ENCODE data around the gene COL19A1.
"Not testable (repeated sequence)": the region's sequence is repeated elsewhere in the genome, so short reads cannot be mapped to it uniquely, and the experiment has no call there.

COL19A1 gene

GRCh38 chr6:69973763-69974162, 107.4 kb downstream of the COL19A1 start:
- DNase-seq: no peak

DNA sequence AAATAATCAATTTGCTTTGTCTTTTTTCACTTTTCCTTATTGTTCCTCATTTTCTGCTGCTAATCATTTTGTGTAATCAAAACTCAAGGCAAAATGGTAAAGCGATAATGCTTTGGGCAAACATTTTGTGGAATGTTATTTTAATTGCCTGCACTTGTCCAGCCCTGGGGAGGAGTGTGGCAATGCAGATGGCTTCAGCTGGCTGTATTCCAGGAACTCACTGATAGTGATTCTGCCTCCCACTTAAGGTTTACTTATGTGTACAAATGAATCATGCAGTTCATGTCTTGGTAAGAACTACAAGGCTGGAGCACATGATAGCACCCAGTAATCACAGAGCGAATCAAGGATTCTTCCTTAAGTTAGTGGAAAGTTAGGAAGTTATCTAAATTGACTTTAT, 107.8 kb downstream of the COL19A1 start:
- DNase-seq: no peak

DNA sequence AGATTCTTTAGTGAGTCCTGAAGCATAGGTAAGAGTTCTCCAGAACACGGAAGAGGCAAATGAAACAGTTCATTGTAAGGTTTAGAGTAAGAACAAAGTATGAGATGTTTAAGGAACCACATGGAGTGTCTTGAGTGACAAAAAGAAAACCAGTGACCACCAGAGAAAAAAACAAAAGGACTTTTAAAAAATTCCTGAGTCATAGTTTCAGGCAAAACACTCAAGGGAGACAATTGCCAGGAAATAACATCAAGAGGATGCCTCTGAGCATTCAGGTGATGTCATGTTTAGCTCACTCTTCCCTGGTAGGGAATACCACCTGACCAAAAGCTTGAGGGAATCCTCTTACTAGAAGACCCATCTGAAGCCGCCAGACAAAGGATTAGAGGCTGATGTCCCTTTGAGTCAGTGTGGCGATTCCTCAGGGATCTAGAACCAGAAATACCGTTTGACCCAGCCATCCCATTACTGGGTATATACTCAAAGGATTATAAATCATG, 110.3 kb downstream of the COL19A1 start:
- DNase-seq: no peak

- DNase-seq: no peak
Measured at GRCh38 chr6:69980624-69981023, 114.3 kb downstream of the COL19A1 start.

GRCh38 chr6:69984506-69984905, 118.2 kb downstream of the COL19A1 start:
- DNase-seq: no peak

GRCh38 chr6:69985180-69985579, 118.8 kb downstream of the COL19A1 start:
- no peak for DNase-seq

DNA sequence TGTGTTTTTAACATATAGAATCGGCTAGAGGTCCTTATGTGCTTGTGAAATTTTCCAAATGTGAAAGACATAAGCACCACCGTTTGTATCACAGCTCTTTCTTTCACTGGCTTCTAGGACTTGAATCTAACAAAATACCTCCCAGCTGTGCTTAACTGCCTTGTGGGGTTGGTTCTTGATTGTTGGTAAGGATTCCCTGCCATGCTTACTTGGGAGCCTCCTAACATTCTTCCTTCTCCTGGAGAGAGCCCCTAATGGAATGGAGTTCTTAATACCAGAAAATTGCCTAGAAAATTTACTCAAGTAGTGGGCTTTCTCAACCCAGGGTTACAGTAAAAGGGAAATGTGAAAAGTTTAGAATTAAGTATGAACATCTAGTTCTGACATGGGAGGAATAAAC, 121.2 kb downstream of the COL19A1 start:
- DNase-seq: no peak

DNA sequence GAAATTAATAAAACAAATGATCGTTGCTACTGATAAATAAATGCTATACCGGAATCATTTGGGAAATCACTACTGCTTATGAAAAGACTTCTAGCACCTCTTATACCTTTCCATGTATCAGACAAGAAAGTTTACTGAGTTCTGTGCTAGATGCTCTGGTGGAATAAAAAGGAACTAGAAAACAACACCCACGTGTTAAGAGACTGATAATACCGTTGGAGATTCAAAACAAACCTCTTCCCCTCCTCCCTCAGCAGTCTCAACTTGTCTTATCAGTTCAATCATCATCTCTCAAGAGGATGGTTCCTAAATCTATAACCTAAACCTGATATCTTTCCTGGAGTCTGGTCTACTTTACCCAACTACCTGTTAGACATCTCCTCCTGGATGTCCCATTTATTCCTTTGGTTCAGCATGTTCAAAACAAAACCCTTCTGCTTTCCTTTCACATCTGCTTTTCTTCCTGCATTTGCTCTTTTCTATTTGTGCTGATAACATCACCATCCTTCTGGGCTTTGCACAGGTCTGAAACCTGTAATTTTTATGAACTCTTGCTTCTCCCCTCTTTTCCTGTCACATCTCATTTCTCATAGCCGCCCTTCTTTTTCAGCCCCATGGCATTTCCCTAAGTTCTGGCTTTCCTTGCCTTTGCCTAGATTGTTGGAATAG, 122.2 kb downstream of the COL19A1 start:
- DNase-seq: no peak

GRCh38 chr6:69994251-69994650, 127.9 kb downstream of the COL19A1 start:
- DNase-seq: no peak

GRCh38 chr6:70008189-70008588, 141.8 kb downstream of the COL19A1 start:
- no peak for DNase-seq

GRCh38 chr6:70010339-70010738, 144.0 kb downstream of the COL19A1 start:
- DNase-seq: not testable (repeated sequence)

- DNase-seq: not testable (repeated sequence)
Measured at GRCh38 chr6:70023201-70023600, 156.8 kb downstream of the COL19A1 start.

DNA sequence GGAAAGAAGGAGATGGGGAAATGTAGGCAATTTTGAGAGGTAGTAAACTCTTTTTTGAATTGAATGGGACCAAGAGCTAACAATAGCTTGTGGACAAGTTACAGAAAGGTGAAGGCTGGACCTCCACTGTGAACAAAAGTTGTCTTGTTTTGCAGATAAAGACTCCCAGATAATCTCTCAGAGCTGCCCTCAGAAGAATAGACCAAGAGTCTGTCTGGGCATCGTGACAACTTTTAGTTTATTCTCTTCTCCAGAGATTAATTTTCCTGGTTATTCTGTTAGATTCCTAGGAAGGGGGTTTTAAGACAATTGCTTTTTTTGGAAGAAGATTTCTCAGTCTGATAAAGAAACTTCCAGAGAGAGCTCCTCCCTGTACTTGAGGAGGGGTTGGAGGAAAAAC, 161.9 kb downstream of the COL19A1 start:
- no peak for DNase-seq

- no peak for DNase-seq
Measured at GRCh38 chr6:70028926-70029325, 162.6 kb downstream of the COL19A1 start.

GRCh38 chr6:70033781-70034180, 167.4 kb downstream of the COL19A1 start:
- no peak for DNase-seq

- no peak for DNase-seq
Measured at GRCh38 chr6:70037445-70037844, 171.1 kb downstream of the COL19A1 start.

- DNase-seq: no peak
Measured at GRCh38 chr6:70040766-70041165, 174.4 kb downstream of the COL19A1 start.

- no peak for DNase-seq
Measured at GRCh38 chr6:70041411-70041810, 175.1 kb downstream of the COL19A1 start.

DNA sequence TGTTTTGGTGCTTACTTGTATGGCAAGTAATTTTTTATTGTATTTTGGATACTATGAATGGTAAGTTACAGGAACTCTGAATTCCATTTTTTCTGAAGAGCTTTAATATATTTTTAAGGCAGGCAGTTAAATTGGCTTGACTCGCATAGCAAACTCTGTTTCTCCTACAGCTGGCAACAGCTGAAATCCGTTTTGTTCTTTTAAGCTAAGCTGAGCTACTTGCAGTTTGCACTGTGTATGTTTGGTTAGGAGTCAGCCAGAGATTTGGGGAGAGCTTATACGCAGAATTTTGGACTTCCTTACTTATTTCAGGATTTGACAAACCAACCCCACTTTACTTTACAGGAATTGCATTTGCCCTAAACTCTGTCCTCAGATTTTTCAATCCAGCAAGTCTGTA, 179.1 kb downstream of the COL19A1 start:
- no peak for DNase-seq

DNA sequence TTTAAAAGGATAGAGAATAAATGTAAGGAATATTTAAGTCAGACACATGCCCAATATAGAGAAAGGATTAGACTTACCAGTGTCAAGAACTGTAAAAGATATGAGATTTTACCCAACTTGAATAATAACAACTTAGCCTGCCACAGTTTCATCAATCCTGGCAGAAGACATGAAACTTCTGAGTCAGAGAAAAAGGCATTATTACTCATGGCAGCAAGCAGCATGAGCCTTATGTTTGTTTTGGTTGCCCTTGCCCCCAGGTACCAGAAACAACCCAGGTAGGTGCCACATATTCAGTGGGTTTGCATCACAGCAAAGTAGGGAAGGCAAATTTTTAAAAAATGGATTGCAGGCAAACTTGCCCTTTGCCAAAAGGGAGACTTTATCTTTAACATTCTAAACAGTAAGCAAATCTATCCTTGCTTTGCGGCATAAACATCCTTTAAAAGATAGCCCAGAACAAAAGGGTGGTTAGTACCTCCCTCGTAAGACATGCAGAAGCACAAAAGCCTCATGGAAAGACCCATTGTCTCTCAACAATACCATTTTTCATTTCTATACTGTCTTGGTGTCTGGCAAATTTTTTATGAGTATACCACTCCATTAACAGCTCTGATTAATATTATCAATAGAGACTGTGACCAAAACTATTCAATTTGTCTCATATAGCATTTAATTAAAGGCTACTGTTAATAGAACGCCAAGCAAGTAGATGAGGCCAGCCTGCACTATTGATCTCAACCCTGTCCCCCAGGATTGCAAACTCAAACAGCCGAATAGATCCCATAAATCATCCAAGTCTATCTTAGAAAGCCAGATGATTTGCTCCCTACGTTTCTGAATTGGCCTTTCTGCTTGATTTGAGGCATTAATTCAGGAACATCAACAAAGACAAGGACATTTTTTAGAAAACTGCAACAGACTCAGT, 185.1 kb downstream of the COL19A1 start:
- DNase-seq: no peak

DNA sequence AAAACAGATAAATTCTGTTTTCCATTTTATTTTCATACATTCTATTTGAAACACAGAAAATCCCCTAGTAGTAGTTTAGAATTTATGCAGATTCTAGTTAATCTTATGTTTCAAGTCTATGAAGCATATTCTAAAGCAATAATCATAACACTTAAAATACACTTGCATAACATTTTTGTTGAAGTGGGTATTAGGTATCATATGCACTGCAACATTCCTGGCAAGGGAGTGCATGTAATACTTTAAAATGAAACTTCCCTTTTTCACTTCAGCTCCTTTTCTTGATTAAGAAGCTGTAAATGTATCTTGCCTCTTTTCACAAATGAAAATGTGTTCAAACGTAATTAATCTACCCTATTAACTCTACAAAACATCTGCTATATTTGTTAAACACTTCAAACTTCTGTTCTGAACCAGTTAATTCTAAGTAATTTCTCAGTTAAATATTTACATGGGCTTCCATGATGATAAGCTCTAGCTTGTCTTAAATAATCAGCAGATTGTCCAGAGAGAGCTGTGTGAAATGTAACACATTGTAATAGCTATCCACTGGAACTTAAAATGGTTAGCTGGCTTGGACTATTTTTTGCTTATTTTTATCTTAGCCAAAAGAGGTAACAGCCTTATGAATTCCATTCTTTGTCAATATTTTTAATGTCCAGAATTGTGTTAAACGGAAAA, 192.8 kb downstream of the COL19A1 start:
- no peak for DNase-seq

DNA sequence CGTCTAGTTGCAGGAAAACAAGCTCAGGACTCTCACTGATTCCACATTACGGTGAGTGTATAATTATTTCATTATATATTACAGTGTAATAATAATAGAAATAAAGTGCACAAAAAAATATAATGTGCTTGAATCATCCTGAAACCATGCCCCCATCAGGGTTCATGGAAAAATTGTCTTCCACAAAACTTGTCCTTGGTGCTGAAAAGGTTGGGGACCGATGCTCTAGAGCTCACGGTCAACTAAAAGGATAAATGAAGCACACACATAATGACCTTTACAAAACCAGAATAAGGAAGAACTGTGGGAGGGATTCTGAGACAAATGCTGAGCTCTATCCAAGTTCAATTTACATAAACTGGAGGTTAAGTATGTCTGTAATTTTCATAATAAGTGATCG, 194.3 kb downstream of the COL19A1 start:
- no peak for DNase-seq

DNA sequence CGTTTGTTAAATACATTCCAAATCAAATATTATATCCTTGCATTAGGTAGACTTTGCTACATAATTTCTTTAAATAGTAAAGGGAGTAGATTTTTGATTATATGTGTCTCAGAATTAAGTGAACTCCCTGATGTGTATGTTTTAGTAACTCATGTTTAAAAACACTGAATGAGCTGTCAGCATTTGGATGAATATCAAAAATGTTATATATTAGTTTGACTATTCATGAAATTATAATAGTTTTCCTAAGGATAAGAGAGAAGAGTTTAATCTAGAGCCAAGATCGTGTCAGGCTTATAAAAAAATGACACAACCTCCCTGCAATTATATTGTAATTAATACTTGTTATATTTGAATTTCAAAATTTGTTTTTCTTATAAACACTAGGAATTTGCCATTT, 195.2 kb downstream of the COL19A1 start:
- DNase-seq: no peak

DNA sequence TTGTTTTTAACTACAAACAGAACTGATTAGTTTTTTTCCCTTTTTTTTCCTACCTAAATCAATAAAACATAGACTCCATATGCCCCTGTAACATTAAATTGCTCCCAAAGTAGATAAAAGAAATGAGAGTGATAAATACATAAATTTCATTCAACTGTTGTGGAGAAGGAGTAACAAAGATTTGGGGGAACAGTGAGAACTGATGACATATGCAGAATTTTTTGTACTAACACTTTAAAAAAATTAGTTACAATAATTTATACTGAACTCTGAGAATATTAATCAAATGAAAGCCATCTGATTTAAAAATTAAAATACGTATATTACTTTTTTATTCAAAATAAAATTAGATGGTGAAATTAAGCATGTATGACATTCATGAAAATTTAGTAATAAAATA, 195.7 kb downstream of the COL19A1 start:
- DNase-seq: no peak
